T-helper 1 cell treated with Interleukin-12 subunit alpha and Interleukin-12 subunit beta and Interleukin-4 antibody, amounts not matched to agents 30 μg/mL and 1 μg/mL, for 36 hours (primary cell): ENCODE data around the gene HSPA4.
"Not testable (repeated sequence)": the region's sequence is repeated elsewhere in the genome, so short reads cannot be mapped to it uniquely, and the experiment has no call there.

Source experiments
- H3K27ac Mint-ChIP-seq: one replicate; pipeline ENCODE4 v1.8.0; 2021; ENCODE audit warnings: mild to moderate bottlenecking, mixed read lengths
- H3K27me3 Mint-ChIP-seq: one replicate; pipeline ENCODE4 v1.8.0; 2021; ENCODE audit warnings: low read depth, mixed read lengths
- H3K36me3 Mint-ChIP-seq: one replicate; pipeline ENCODE4 v1.8.0; 2021; ENCODE audit warnings: low read depth, mixed read lengths
- H3K4me1 Mint-ChIP-seq: one replicate; pipeline ENCODE4 v1.8.0; 2021; ENCODE audit warnings: low read depth, mixed read lengths
- H3K4me3 Mint-ChIP-seq: one replicate; pipeline ENCODE4 v1.8.0; 2021; ENCODE audit warnings: mild to moderate bottlenecking, moderate library complexity, mixed read lengths
- H3K9me3 Mint-ChIP-seq: one replicate; pipeline ENCODE4 v1.8.0; 2021; ENCODE audit warnings: mixed read lengths

The HSPA4 gene

DNA sequence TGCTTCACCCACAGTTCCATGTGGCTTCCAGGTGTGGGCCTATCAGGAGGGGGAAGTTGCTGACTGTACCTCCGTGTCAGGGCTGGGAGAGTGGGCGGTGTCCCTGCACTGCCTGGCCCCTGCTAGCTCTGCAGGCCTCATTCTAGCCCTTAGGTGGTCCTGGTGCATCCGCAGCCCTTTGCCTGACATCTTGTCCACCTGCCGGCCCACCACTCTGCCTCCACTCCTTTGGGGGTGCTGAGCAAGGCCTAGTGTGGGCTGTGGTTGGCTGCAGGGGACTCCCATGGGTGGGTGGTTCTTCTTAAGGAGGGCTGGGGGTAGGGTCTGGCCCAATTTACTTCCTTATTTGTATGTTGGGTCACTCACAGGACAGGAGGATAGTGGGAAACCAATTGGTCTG lies 66.9 kb downstream of the HSPA4 start:
- Mint-ChIP-seq H3K36me3 (no peaks in the 10 kb centered on the region), H3K9me3 (no peaks in the 10 kb centered on the region), H3K27ac (no peak overlapping the region), H3K4me1 (no peaks in the 10 kb centered on the region), H3K27me3 (no peaks in the 10 kb centered on the region), H3K4me3 (no peak overlapping the region)

- Mint-ChIP-seq H3K4me3 (no peak overlapping the region), H3K9me3 (no peaks in the 10 kb centered on the region), H3K36me3 (no peaks in the 10 kb centered on the region), H3K4me1 (no peaks in the 10 kb centered on the region), H3K27me3 (no peaks in the 10 kb centered on the region), H3K27ac (no peak overlapping the region)
Measured at GRCh38 chr5:133119233-133119711, 67.5 kb downstream of the HSPA4 start.

DNA sequence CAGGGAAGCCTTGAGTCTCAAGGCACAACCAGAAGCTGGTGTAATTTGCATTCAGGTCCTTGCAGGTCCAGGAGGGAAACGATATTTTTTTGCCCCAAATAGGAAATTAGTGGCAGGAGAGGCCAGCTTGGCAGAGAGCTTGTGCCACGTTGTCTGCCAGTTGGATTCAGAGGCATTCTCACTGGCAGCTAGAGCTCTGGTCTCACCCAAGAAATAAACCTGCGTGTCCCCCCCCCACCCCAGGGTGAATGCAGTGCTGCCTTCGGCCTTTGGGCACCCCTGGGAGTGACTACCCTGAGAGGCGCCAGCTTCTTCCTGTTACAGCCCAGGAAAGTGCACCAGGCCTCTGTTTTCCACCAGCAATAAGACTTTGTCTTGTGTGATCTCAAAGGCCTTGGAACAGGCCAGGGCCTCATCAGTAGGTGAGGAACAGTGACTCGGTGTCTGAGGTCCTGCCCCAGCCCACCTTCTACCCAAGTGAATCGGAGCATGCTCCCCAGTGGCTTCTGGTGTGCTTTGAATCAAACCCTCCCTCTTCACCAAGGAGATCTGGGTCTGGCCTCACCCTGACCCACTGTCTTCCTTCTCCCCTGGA lies 68.4 kb downstream of the HSPA4 start:
- H3K27ac Mint-ChIP-seq = no peak overlapping the region
- H3K9me3 Mint-ChIP-seq = no peaks in the 10 kb centered on the region
- H3K36me3 Mint-ChIP-seq = no peaks in the 10 kb centered on the region
- no peaks in the 10 kb centered on the region for H3K27me3 Mint-ChIP-seq
- no peaks in the 10 kb centered on the region for H3K4me1 Mint-ChIP-seq
- no peak overlapping the region for H3K4me3 Mint-ChIP-seq

- no peaks in the 10 kb centered on the region for H3K36me3 Mint-ChIP-seq
- no peaks in the 10 kb centered on the region for H3K9me3 Mint-ChIP-seq
- no peak overlapping the region for H3K27ac Mint-ChIP-seq
- H3K4me1 Mint-ChIP-seq = no peaks in the 10 kb centered on the region
- no peak overlapping the region for H3K4me3 Mint-ChIP-seq
- H3K27me3 Mint-ChIP-seq = no peaks in the 10 kb centered on the region
Measured at GRCh38 chr5:133121080-133121479, 69.3 kb downstream of the HSPA4 start.

DNA sequence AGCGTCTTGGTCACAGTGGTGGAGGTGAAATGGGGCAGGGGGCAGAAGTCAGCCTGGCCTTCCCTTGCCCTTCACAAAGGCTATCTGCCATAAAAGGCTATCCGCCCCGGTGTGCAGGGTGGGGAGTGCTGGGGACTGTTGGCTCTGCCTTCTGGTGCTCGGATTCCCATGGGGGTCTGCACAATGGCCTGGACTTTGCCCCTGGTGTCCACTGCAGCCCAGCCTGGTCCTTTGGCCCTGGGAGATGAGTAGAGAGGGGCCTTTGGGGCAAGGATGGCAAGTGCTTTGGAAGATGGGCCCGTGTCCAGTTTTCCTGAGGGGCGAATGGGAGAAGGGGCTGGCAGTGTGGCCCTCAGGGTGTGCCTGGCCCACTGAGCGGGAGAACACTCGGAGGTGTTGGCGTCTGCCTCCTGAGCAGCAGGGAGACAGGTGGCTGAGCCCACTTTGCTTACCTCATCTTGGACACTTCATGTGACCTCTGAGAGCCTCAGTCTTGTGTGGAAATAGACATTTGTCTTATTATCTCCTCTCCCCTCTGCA lies 69.9 kb downstream of the HSPA4 start:
- Mint-ChIP-seq H3K4me3 (no peak overlapping the region), H3K27ac (no peak overlapping the region), H3K4me1 (no peaks in the 10 kb centered on the region), H3K36me3 (no peaks in the 10 kb centered on the region), H3K27me3 (peaks cover 3% of the 10 kb centered on the region), H3K9me3 (no peaks in the 10 kb centered on the region)

DNA sequence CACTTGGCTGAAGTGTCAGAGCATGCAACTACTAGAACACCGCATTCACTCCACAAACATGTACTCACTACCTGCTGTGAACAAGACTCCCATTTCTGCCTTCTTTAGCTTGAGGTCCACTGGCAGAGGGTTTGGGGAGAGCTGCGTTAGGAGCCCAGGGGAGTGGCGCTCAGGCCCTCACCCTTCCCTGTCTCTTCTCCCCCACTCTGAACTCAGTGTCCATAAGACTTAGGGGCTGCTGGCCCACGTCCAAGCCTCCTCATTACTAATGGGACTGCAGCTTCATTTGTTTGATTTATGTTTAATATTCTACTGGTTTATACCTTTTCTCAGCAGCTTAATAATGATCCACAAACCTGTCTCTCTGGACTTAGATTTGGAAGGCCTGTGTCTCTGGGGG lies 70.9 kb downstream of the HSPA4 start:
- Mint-ChIP-seq H3K27ac (no peak overlapping the region), H3K4me3 (no peak overlapping the region), H3K36me3 (no peaks in the 10 kb centered on the region), H3K27me3 (peaks cover 7% of the 10 kb centered on the region), H3K9me3 (no peaks in the 10 kb centered on the region), H3K4me1 (no peaks in the 10 kb centered on the region)

DNA sequence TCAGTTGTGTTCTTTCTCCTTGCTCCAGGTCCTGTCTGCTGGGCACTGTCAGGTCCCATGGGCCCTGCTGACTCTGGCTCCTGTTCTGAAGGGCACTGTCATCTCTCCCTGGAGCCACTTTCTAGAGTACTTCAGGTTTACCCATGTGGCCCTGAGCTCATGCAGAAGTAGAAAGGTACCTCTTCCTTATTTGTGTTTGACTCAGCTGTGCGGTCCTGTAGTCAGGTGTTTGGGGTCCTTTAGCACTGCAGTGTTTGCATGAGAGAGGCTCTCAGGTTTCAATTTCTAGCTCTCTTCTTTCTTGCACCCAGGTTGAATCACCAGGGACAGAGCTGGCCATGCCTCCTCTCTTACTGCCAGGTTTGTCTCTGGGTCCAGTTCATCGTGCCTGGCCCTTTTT lies 71.5 kb downstream of the HSPA4 start:
- Mint-ChIP-seq H3K27ac (no peak overlapping the region), H3K9me3 (no peaks in the 10 kb centered on the region), H3K27me3 (peaks cover 9% of the 10 kb centered on the region), H3K4me1 (no peaks in the 10 kb centered on the region), H3K36me3 (no peaks in the 10 kb centered on the region), H3K4me3 (no peak overlapping the region)

- Mint-ChIP-seq H3K27me3 (peaks cover 15% of the 10 kb centered on the region), H3K4me1 (no peaks in the 10 kb centered on the region), H3K27ac (no peak overlapping the region), H3K4me3 (no peak overlapping the region), H3K9me3 (no peaks in the 10 kb centered on the region), H3K36me3 (no peaks in the 10 kb centered on the region)
Measured at GRCh38 chr5:133124891-133125290, 73.1 kb downstream of the HSPA4 start.

GRCh38 chr5:133128066-133128465 lies 76.3 kb downstream of the HSPA4 start:
- Mint-ChIP-seq H3K36me3 (no peaks in the 10 kb centered on the region), H3K9me3 (no peaks in the 10 kb centered on the region), H3K4me1 (no peaks in the 10 kb centered on the region)

DNA sequence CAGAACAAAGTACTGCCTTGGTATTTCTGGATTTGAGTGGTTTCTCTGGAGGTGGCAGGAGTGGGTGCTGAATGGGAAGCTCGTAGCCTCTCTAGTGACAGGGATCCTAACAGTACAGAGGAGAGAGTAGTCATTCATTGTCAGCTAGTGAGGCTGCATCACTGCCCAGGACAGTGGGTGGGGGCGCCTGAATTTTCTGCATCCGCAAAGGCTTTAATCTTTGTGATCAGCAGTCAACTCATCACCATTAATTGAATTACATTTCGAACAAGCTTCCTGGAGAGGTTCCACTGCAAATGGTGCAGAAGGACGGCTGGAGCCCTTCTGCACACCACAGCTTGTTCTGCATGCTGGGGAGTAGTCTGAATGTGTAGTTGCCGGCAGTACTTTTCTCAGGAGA lies 77.5 kb downstream of the HSPA4 start:
- peaks cover 15% of the 10 kb centered on the region for H3K27me3 Mint-ChIP-seq
- H3K9me3 Mint-ChIP-seq = no peaks in the 10 kb centered on the region

More at GRCh38 chr5:133128066-133128465, 76.3 kb downstream of the HSPA4 start:
- Mint-ChIP-seq H3K27me3 (peaks cover 15% of the 10 kb centered on the region), H3K27ac (no peak overlapping the region), H3K4me3 (no peak overlapping the region)

DNA sequence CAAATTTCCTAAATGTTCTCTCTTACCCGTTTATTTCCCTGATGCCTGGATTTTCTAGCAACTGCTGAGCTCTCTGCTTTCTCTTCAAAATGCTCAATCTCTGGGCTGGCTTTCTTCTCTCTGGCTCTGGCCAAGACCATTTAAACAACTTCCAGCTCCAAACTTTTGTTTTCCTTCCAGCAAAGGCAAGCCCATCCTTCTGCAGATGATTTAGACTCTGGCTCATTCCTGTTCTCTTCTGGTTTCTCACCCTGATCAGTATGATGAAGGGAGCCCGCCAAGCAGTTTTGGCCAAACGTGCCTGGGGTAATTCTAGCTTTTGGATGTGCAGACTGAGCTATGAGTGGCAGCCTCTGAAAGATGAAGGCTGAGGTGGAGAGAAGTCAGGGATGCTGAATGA lies 78.1 kb downstream of the HSPA4 start:
- Mint-ChIP-seq H3K4me1 (no peaks in the 10 kb centered on the region), H3K4me3 (no peak overlapping the region), H3K27me3 (peaks cover 15% of the 10 kb centered on the region), H3K9me3 (no peaks in the 10 kb centered on the region), H3K36me3 (no peaks in the 10 kb centered on the region), H3K27ac (no peak overlapping the region)

More for the DNA sequence above, 77.5 kb downstream of the HSPA4 start:
- no peak overlapping the region for H3K27ac Mint-ChIP-seq
- no peak overlapping the region for H3K4me3 Mint-ChIP-seq
- no peaks in the 10 kb centered on the region for H3K4me1 Mint-ChIP-seq
- no peaks in the 10 kb centered on the region for H3K36me3 Mint-ChIP-seq

GRCh38 chr5:133130387-133131118 lies 78.7 kb downstream of the HSPA4 start:
- Mint-ChIP-seq H3K4me1 (no peaks in the 10 kb centered on the region), H3K9me3 (no peaks in the 10 kb centered on the region), H3K4me3 (no peak overlapping the region), H3K27ac (no peak overlapping the region), H3K36me3 (no peaks in the 10 kb centered on the region), H3K27me3 (peaks cover 16% of the 10 kb centered on the region)

- H3K36me3 Mint-ChIP-seq = no peaks in the 10 kb centered on the region
- H3K9me3 Mint-ChIP-seq = no peaks in the 10 kb centered on the region
- H3K4me3 Mint-ChIP-seq = no peak overlapping the region
- no peak overlapping the region for H3K27ac Mint-ChIP-seq
- peaks cover 23% of the 10 kb centered on the region for H3K27me3 Mint-ChIP-seq
- no peaks in the 10 kb centered on the region for H3K4me1 Mint-ChIP-seq
Measured at GRCh38 chr5:133132717-133133116, 80.9 kb downstream of the HSPA4 start.

GRCh38 chr5:133133241-133133640 lies 81.4 kb downstream of the HSPA4 start:
- H3K4me1 Mint-ChIP-seq, H3K4me3 Mint-ChIP-seq, H3K9me3 Mint-ChIP-seq, H3K27ac Mint-ChIP-seq, H3K36me3 Mint-ChIP-seq: not testable (repeated sequence)
- H3K27me3 Mint-ChIP-seq = peaks cover 22% of the 10 kb centered on the region

DNA sequence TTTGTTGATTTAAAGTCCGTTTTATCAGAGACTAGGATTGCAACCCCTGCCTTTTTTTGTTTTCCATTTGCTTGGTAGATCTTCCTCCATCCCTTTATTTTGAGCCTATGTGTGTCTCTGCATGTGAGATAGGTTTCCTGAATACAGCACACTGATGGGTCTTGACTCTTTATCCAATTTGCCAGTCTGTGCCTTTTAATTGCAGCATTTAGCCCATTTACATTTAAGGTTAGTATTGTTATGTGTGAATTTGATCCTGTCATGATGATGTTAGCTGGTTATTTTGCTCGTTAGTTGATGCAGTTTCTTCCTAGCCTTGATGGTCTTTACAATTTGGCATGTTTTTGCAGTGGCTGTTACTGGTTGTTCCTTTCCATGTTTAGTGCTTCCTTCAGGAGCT lies 85.1 kb downstream of the HSPA4 start:
- not testable (repeated sequence) for H3K4me1 Mint-ChIP-seq

More for the DNA sequence above, 85.1 kb downstream of the HSPA4 start:
- H3K9me3 Mint-ChIP-seq, H3K36me3 Mint-ChIP-seq, H3K27ac Mint-ChIP-seq, H3K4me3 Mint-ChIP-seq: not testable (repeated sequence)
- H3K27me3 Mint-ChIP-seq = peaks cover 15% of the 10 kb centered on the region
